Adipose tissue (tissue), 3 donors: ENCODE measurements around the gene CCAR1. TPM values are rescaled to one million over a fixed set of nuclear protein-coding genes. Genes with fewer than 3 reads are reported as not detected.
"Not testable (repeated sequence)": the region's sequence is repeated elsewhere in the genome, so short reads cannot be mapped to it uniquely, and the experiment has no call there.

Source experiments
- H3K27ac ChIP-seq: one replicate; pipeline ENCODE4 v1.5.1; 2013; ENCODE audit warnings: low read depth, low read length
- WGBS, 3 donors: extraction: QIAGEN DNeasy Blood & Tissue Kit; methylation state at CpG; one replicate each; pipeline ENCODE4 v1.1.7; 2013; 5-methylcytosine and 5-hydroxymethylcytosine counted together
- polyA plus RNA-seq, 3 donors: library from polyadenylated mRNA; stranded (reverse); fragments of 200-250 nt; gene quantifications; one replicate each; pipeline ENCODE4 v1.2.3, GENCODE V29; 2013
- donor health status: healthy with polysubstance abuse.
- donor health status: Bipolar disorder and iron deficiency.
- donor health status: healthy.

Gene CCAR1
- polyA plus RNA-seq, 3 donors, result 10.8 to 34.9 (median 19.1) TPM

- H3K27ac ChIP-seq, result no peak overlapping the region
Measured at GRCh38 chr10:68813559-68813958, 92.5 kb downstream of the CCAR1 start.

DNA sequence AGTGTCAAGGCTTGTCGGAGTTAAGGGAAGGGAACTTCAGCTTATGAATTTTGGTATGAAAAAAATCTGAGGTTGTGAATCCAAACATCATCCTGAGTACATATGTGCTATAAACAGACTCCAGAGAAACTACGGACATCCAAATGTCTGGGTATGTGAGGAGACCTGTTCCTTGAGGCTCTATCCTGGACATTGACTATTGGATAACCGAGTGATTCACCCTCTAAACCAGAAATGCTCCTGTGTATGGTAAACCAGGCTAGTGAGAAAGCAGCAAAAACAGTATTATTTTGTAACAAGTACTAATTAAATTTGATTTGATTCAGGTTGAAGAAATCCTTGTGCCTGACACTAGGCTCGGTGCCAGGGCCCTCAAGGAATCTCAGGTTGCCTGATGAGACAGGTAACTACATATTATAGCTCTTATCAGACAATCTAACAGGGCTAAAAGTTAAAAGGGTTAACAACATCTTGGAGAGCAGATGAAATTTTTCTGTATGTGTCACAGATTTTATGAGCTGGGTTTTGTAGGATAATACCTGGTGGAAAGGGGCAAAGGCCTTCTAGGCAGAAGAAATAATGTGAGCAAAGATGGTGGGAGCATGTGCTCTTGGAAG is 95.9 kb downstream of the CCAR1 start:
- WGBS, 3 donors, result 59 to 69% (median 60%) methylated on average over 4 of the region's 4 CpGs

GRCh38 chr10:68820359-68820758 is 99.3 kb downstream of the CCAR1 start:
- H3K27ac ChIP-seq, result not testable (repeated sequence)
- 86 to 100% (median 94%) methylated on average over 1 of the region's 1 CpG for WGBS, 3 donors

More for the DNA sequence above, 95.9 kb downstream of the CCAR1 start:
- no peak overlapping the region for H3K27ac ChIP-seq

- 86 to 97% (median 89%) methylated on average over 2 of the region's 2 CpGs for WGBS, 3 donors
- H3K27ac ChIP-seq, result not testable (repeated sequence)
Measured at GRCh38 chr10:68822626-68823025, 101.6 kb downstream of the CCAR1 start.

DNA sequence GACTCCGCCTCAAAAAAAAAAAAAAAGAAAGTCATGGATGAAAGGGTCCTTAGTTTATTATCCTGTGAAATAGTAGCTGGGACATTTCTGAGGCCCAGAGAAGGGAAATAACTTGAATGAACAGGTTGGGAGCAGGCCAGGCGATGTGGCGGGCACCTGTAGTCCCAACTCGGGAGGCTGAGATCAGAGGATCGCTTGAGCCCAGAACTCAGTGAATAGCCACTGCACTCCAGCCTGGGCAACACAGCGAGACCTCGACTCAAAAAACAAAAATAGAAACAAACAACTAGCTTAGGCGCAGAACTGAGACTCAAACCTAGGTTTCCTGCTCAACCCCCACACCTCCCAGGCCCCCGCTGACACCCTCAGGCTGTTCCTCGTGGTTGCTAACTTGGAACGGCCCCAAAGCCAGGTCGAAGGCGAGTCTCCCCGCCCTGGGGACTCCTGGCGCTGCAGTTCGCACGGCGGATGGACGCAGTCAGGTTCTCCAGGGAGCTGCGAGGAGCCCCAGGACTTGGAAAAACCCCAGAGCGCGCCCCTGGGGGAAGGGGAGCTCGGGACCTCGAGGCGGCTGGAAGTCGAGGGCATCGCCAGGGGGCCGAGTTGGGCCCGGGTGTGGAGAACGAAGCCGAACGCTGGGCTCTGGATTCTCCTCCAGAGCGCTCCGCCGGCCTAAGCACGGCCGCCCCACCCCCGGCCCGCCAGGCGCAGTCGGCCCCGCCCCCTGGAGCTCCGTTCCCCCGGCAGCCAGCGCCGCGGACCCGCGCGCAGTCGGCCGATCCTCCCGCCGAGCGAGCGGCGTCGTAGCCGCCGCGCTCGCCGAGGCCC is 105.9 kb downstream of the CCAR1 start, which contains the start of gene STOX1:
STOX1 (plus strand) TSS at position 768 of the 828 bp plus-strand sequence. CDS start 93 bp downstream, outside the sequence.
- 5 to 6% (median 6%) methylated on average over 49 to 63 of the region's 63 CpGs for WGBS, 3 donors
- no peak within 1 kb of the TSS for H3K27ac ChIP-seq

DNA sequence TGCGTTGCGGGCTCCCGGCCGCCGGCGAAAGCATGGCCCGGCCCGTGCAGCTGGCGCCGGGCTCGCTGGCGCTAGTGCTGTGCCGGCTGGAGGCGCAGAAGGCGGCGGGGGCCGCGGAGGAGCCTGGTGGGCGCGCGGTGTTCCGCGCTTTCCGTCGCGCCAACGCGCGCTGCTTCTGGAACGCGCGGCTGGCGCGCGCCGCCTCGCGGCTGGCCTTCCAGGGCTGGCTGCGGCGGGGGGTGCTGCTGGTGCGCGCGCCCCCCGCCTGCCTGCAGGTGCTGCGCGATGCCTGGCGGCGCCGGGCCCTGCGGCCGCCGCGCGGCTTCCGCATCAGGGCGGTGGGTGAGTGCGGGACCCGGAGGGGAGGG is 106.5 kb downstream of the CCAR1 start:
- WGBS, 3 donors, result 0% methylated on average over 9 to 16 of the region's 58 CpGs
- not testable (repeated sequence) for H3K27ac ChIP-seq

DNA sequence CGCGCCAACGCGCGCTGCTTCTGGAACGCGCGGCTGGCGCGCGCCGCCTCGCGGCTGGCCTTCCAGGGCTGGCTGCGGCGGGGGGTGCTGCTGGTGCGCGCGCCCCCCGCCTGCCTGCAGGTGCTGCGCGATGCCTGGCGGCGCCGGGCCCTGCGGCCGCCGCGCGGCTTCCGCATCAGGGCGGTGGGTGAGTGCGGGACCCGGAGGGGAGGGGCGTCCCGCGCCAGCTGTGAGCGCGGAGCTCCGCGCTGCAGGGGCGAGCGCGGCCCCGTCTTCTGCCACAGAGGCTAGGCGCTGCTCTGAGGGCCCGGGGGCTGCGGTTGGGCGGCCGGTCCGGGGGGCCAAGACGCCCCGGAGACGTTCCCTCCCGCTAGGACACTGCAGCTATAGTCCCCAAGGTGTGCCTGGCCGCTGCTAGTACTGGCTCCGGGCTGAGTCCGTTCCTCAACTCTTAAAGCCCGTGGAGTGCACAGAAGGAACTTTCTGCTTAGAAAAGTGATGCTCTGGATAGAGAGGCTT is 107.1 kb downstream of the CCAR1 start:
- 1 to 2% (median 1%) methylated on average over 20 to 29 of the region's 59 CpGs for WGBS, 3 donors
- H3K27ac ChIP-seq, result not testable (repeated sequence)

DNA sequence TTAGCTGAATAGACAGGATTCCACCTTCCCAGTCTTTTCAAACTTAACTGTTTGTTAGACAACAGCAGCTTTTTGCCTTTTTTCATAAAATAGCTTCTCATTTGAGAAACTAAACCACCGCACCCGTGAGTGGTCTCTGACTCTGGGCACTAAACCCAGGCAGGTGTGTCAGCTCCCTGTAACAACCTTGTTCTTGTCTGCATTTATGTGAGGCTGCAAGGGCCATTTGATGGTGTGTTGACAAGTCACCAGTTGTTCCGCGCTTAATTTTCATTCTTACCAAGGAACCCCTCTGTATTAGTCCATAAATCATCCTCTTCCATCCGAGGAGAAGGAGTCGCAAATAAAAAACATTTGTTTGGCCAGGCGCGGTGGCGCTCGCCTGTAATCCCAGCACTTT is 107.8 kb downstream of the CCAR1 start:
- no peak overlapping the region for H3K27ac ChIP-seq
- 85 to 87% (median 85%) methylated on average over 10 of the region's 10 CpGs for WGBS, 3 donors

- no peak overlapping the region for H3K27ac ChIP-seq
- 60 to 71% (median 62%) methylated on average over 6 of the region's 6 CpGs for WGBS, 3 donors
Measured at GRCh38 chr10:68829521-68829920, 108.5 kb downstream of the CCAR1 start.

- H3K27ac ChIP-seq, result no peak overlapping the region
- WGBS, 3 donors, result 92 to 95% (median 93%) methylated on average over 6 of the region's 6 CpGs
Measured at GRCh38 chr10:68829952-68830351, 108.9 kb downstream of the CCAR1 start.

- H3K27ac ChIP-seq, result no peak overlapping the region
- 75 to 88% (median 85%) methylated on average over 5 of the region's 5 CpGs for WGBS, 3 donors
Measured at GRCh38 chr10:68831961-68832455, 111.0 kb downstream of the CCAR1 start.

- WGBS, 3 donors, result 90 to 94% (median 91%) methylated on average over 4 of the region's 4 CpGs
- no peak overlapping the region for H3K27ac ChIP-seq
Measured at GRCh38 chr10:68832601-68833000, 111.6 kb downstream of the CCAR1 start.

GRCh38 chr10:68837626-68838322 is 116.7 kb downstream of the CCAR1 start:
- WGBS, 3 donors, result 88 to 91% (median 89%) methylated on average over 8 of the region's 8 CpGs
- no peak overlapping the region for H3K27ac ChIP-seq

DNA sequence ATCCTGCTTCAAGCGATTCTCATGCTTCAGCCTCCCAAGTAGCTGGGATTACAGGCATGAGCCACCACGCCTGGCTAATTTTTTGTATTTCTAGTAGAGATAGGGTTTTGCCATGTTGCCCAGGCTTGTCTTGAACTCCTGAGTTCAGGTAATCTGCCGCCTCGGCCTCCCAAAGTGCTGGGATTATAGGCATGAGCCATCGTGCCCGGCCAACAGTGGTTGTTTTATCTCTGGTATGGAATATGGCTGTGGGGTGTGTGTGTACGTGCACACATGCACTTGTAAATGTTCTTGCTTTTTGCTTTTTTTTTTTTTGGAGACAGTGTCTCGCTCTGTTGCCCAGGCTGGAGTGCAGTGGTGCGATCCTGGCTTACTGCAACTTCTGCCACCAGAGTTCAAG is 119.6 kb downstream of the CCAR1 start:
- 95 to 97% (median 96%) methylated on average over 9 of the region's 9 CpGs for WGBS, 3 donors
- H3K27ac ChIP-seq, result not testable (repeated sequence)

Other genes starting within 250 kb of the CCAR1 start
- gene DNA2, start 249.3 kb upstream of the CCAR1 start, polyA plus RNA-seq, result 1 to 10 TPM in 1 of 3 donors, under 1 TPM in 2; 0.67 to 1.1 (median 0.93) TPM
- gene SLC25A16, start 193.7 kb upstream of the CCAR1 start, polyA plus RNA-seq, result 10 to 100 TPM in 2 of 3 donors, 1 to 10 TPM in 1; 4.6 to 21.6 (median 13.2) TPM
- under 1 TPM; 0.21 to 0.79 (median 0.27) TPM for gene TET1, start 160.9 kb upstream of the CCAR1 start, polyA plus RNA-seq
- 1 to 10 TPM in 2 of 3 donors, under 1 TPM in 1; 0.72 to 5.5 (median 2.4) TPM for gene STOX1, start 106.3 kb downstream of the CCAR1 start, polyA plus RNA-seq
- 10 to 100 TPM; 22.0 to 33.4 (median 25.5) TPM for gene DDX50, start 180.1 kb downstream of the CCAR1 start, polyA plus RNA-seq
- 10 to 100 TPM; 25.7 to 96.1 (median 48.8) TPM for gene DDX21, start 234.9 kb downstream of the CCAR1 start, polyA plus RNA-seq